Stromal cell of bone marrow (primary cell): ENCODE measurements around the gene ZNF280D.
A peak's percentile ranks its signal among the peaks of the same experiment; 100 is the strongest.
"Not testable (repeated sequence)": the region's sequence is repeated elsewhere in the genome, so short reads cannot be mapped to it uniquely, and the experiment has no call there.

ENCODE experiments used
- DNase-seq: peaks from one replicate; pipeline ENCODE4 v3.0.0-alpha.2; 2012; ENCODE audit warnings: low read depth

Gene ZNF280D

GRCh38 chr15:56733136-56734012 lies at the start of gene ZNF280D:
ZNF280D (minus strand) TSS chr15:56733509; CDS start chr15:56707109, 26,400 bp downstream.
- DNase-seq, result peak; percentile 85

GRCh38 chr15:56782306-56782705 lies 49.0 kb upstream of the ZNF280D start:
- no peak for DNase-seq

- no peak for DNase-seq
These were observed 48.4 kb upstream of the ZNF280D start for GRCh38 chr15:56781666-56782065.

- not testable (repeated sequence) for DNase-seq
These were observed 46.9 kb upstream of the ZNF280D start for GRCh38 chr15:56780102-56780725.

- DNase-seq, result not testable (repeated sequence)
These were observed 46.1 kb upstream of the ZNF280D start for GRCh38 chr15:56779449-56779848.

- DNase-seq, result no peak
These were observed 45.5 kb upstream of the ZNF280D start for GRCh38 chr15:56778761-56779160.

- no peak for DNase-seq
These were observed 43.5 kb upstream of the ZNF280D start for GRCh38 chr15:56776839-56777238.

GRCh38 chr15:56775641-56776040 lies 42.3 kb upstream of the ZNF280D start:
- no peak for DNase-seq

- no peak for DNase-seq
These were observed 41.0 kb upstream of the ZNF280D start for GRCh38 chr15:56774356-56774755.

- DNase-seq, result no peak
These were observed 39.7 kb upstream of the ZNF280D start for GRCh38 chr15:56772868-56773639.

- no peak for DNase-seq
These were observed 36.9 kb upstream of the ZNF280D start for GRCh38 chr15:56770173-56770572.

GRCh38 chr15:56767315-56767714 lies 34.0 kb upstream of the ZNF280D start:
- DNase-seq, result no peak

GRCh38 chr15:56765251-56765650 lies 31.9 kb upstream of the ZNF280D start:
- DNase-seq, result peak; percentile 50

- no peak for DNase-seq
These were observed 30.0 kb upstream of the ZNF280D start for GRCh38 chr15:56763141-56763895.

- DNase-seq, result no peak
These were observed 26.9 kb upstream of the ZNF280D start for GRCh38 chr15:56760186-56760585.

GRCh38 chr15:56759450-56759845 lies 26.1 kb upstream of the ZNF280D start:
- DNase-seq, result peak; percentile 49

- DNase-seq, result no peak
These were observed 25.6 kb upstream of the ZNF280D start for GRCh38 chr15:56758770-56759449.

- no peak for DNase-seq
These were observed 24.6 kb upstream of the ZNF280D start for GRCh38 chr15:56757875-56758274.

GRCh38 chr15:56754772-56755370 lies 21.6 kb upstream of the ZNF280D start:
- no peak for DNase-seq

GRCh38 chr15:56752986-56753385 lies 19.7 kb upstream of the ZNF280D start:
- no peak for DNase-seq

- peak; percentile 83 for DNase-seq
These were observed 16.7 kb upstream of the ZNF280D start for GRCh38 chr15:56749982-56750381.
